ENCODE results near the gene DDRGK1. TPM values are rescaled to one million over a fixed set of nuclear protein-coding genes. Genes with fewer than 3 reads are reported as not detected.

The DDRGK1 gene
- total and polyA plus RNA-seq, 2 of the 8 experiments (the other 6 are each of a cell fraction or from before 2014, with no cell fraction given) = 29.4 to 42.0 TPM

DNA sequence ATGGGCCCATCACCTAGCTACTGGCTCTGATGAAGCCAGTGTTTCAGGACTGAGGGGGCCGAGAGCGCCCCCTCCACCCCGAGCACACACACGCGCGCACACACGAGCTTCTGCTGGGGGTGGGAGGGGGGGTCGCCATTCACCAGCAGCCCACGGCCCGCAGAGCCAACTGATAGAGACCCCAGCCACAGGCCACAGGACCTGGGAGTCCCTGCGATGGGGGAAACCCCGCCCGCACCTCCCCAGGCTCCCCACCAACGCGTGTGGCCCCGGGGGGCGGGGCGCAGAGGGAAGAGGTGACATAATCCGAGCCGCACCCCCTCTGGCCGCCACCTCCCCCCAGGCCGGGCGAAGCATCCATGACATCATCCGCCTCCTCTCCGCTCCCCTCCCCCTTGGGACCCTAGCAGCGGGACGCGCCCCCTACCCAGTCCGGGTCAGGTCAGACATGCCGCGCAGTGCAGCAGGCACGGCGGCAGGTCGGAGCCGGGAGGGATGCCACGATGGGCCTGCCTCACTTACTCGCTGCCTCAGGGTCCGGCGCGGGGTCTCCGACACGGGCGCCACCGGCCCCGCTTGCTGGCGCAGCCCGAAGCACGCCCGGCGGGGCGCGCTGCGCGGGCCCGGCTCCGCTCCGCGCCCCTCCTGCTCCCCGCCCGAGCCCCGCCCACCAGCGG lies 31.4 kb downstream of the DDRGK1 start, which contains the start of gene LZTS3 (continued):
- TF ChIP-seq POLR2AphosphoS5 (IDR thresholded peaks at IDR 0.05; ENCODE audit: low read depth, low read length) (peak; percentile 63; the same call in 1 of the 2 replicates), KDM5A (IDR thresholded peaks at IDR 0.05; ENCODE audit: low read length) (no peak), RAD21 (IDR thresholded peaks at IDR 0.05 in 1 of 2, conservative IDR thresholded peaks at IDR 0.05 in 1 of 2; ENCODE audit: low read depth in 2 of 2, low read length in 2 of 2) (no peak), RFX5 (IDR thresholded peaks at IDR 0.05; ENCODE audit: borderline replicate concordance, low read depth, low read length) (no peak), NRF1 (IDR thresholded peaks at IDR 0.05; ENCODE audit: low read depth, low read length) (no peak), PHF8 (conservative IDR thresholded peaks at IDR 0.05; ENCODE audit: low read depth, low read length) (peak; percentile 86), ZNF274 (IDR thresholded peaks at IDR 0.05; ENCODE audit: borderline replicate concordance, extremely low read depth, low read length) (no peak)
- TF ChIP-seq, protein P1, sequence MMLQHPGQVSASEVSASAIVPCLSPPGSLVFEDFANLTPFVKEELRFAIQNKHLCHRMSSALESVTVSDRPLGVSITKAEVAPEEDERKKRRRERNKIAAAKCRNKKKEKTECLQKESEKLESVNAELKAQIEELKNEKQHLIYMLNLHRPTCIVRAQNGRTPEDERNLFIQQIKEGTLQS (IDR thresholded peaks at IDR 0.05; ENCODE audit: insufficient read depth, low read depth, low read length) = 0 out of 2 replicates have a peak, but pooled peaks have one; percentile 56
- TF ChIP-seq, protein P2, sequence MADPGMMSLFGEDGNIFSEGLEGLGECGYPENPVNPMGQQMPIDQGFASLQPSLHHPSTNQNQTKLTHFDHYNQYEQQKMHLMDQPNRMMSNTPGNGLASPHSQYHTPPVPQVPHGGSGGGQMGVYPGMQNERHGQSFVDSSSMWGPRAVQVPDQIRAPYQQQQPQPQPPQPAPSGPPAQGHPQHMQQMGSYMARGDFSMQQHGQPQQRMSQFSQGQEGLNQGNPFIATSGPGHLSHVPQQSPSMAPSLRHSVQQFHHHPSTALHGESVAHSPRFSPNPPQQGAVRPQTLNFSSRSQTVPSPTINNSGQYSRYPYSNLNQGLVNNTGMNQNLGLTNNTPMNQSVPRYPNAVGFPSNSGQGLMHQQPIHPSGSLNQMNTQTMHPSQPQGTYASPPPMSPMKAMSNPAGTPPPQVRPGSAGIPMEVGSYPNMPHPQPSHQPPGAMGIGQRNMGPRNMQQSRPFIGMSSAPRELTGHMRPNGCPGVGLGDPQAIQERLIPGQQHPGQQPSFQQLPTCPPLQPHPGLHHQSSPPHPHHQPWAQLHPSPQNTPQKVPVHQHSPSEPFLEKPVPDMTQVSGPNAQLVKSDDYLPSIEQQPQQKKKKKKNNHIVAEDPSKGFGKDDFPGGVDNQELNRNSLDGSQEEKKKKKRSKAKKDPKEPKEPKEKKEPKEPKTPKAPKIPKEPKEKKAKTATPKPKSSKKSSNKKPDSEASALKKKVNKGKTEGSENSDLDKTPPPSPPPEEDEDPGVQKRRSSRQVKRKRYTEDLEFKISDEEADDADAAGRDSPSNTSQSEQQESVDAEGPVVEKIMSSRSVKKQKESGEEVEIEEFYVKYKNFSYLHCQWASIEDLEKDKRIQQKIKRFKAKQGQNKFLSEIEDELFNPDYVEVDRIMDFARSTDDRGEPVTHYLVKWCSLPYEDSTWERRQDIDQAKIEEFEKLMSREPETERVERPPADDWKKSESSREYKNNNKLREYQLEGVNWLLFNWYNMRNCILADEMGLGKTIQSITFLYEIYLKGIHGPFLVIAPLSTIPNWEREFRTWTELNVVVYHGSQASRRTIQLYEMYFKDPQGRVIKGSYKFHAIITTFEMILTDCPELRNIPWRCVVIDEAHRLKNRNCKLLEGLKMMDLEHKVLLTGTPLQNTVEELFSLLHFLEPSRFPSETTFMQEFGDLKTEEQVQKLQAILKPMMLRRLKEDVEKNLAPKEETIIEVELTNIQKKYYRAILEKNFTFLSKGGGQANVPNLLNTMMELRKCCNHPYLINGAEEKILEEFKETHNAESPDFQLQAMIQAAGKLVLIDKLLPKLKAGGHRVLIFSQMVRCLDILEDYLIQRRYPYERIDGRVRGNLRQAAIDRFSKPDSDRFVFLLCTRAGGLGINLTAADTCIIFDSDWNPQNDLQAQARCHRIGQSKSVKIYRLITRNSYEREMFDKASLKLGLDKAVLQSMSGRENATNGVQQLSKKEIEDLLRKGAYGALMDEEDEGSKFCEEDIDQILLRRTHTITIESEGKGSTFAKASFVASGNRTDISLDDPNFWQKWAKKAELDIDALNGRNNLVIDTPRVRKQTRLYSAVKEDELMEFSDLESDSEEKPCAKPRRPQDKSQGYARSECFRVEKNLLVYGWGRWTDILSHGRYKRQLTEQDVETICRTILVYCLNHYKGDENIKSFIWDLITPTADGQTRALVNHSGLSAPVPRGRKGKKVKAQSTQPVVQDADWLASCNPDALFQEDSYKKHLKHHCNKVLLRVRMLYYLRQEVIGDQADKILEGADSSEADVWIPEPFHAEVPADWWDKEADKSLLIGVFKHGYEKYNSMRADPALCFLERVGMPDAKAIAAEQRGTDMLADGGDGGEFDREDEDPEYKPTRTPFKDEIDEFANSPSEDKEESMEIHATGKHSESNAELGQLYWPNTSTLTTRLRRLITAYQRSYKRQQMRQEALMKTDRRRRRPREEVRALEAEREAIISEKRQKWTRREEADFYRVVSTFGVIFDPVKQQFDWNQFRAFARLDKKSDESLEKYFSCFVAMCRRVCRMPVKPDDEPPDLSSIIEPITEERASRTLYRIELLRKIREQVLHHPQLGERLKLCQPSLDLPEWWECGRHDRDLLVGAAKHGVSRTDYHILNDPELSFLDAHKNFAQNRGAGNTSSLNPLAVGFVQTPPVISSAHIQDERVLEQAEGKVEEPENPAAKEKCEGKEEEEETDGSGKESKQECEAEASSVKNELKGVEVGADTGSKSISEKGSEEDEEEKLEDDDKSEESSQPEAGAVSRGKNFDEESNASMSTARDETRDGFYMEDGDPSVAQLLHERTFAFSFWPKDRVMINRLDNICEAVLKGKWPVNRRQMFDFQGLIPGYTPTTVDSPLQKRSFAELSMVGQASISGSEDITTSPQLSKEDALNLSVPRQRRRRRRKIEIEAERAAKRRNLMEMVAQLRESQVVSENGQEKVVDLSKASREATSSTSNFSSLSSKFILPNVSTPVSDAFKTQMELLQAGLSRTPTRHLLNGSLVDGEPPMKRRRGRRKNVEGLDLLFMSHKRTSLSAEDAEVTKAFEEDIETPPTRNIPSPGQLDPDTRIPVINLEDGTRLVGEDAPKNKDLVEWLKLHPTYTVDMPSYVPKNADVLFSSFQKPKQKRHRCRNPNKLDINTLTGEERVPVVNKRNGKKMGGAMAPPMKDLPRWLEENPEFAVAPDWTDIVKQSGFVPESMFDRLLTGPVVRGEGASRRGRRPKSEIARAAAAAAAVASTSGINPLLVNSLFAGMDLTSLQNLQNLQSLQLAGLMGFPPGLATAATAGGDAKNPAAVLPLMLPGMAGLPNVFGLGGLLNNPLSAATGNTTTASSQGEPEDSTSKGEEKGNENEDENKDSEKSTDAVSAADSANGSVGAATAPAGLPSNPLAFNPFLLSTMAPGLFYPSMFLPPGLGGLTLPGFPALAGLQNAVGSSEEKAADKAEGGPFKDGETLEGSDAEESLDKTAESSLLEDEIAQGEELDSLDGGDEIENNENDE (IDR thresholded peaks at IDR 0.05; ENCODE audit: insufficient replicate concordance, low read length) = no peak
